ENCODE measurements around the gene PHB1. TPM values are rescaled to one million over a fixed set of nuclear protein-coding genes. Genes with fewer than 3 reads are reported as not detected.

PHB1 gene
- total and polyA plus RNA-seq, 2 experiments from 2014 or later: 194 to 211 TPM

DNA sequence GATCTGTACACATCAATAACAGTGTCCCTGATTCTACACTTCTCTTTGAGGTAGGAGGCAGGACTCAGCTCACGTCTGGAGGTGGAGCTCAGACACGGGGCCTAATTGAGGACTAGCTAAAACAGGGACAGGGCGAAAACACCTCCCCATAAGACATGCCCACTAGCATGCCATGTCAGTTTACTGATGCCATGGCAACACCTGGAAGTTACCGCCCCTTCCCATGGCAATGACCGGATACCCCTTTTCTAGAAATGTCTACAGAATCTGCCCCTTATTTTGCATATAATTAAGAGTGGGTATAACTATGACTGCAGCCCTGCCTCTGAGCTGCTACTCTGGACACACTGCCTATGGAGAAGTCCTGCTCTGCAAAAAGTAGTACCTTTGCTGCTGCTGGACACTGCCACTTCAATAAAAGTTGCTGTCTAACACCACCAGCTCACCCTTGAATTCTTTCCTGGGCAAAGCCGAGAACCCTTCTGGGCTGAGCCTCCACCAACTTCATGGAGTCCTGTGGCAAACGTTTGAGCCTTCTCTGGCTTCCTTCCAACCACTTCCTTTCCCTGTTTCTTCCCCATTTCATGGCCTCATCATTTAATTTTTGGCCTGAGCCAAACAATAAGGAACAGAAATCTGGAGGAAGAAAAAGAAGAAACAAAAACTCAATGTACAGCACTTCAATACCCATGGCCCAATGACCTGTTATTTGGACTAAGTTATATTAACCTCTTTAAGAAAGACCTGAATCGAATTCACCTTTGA lies 21.0 kb downstream of the PHB1 start:
- Mint-ChIP-seq H3K4me3 (no peak overlapping the region), H3K4me1 (peaks cover 2% of the 10 kb centered on the region; the same call in 2 of the 3 replicates), H3K9me3 (no peaks in the 10 kb centered on the region), H3K36me3 (ENCODE audit: low read depth) (no peaks in the 10 kb centered on the region), H3K27ac (no peak overlapping the region), H3K27me3 (ENCODE audit: insufficient read depth, low read depth, poor library complexity) (peaks cover 9% of the 10 kb centered on the region)
- Histone ChIP-seq H4K20me1 (replicated peaks; ENCODE audit: insufficient read depth) (no peaks in the 10 kb centered on the region), H3K4me1 (ENCODE audit: insufficient read depth) (no peaks in the 10 kb centered on the region), H3K4me3 (no peak overlapping the region), H3K79me2 (replicated peaks; ENCODE audit: insufficient read depth) (no peaks in the 10 kb centered on the region), H3K9me2 (ENCODE audit: insufficient read depth) (no peaks in the 10 kb centered on the region), H2AFZ (peak overlapping the region; percentile 70), H3K4me2 (no peak overlapping the region), H3K27me3 (ENCODE audit: insufficient read depth) (no peaks in the 10 kb centered on the region), H3F3A (replicated peaks; ENCODE audit: low read depth) (no peaks in the 10 kb centered on the region), H3K27ac (ENCODE audit: low read depth) (no peak overlapping the region), H3K36me3 (ENCODE audit: insufficient read depth) (no peaks in the 10 kb centered on the region)
- ATAC-seq (no peak), DNase-seq (ENCODE audit: low spot score) (no peak)
- TF ChIP-seq ZNF331 (CRISPR knock-in tag; IDR thresholded peaks at IDR 0.05; ENCODE audit: low read depth): no peak
- no peak for TF ChIP-seq POLR2AphosphoS5 (IDR thresholded peaks at IDR 0.05; ENCODE audit: low read depth)
- no peak for TF ChIP-seq STAT1 (IDR thresholded peaks at IDR 0.05; ENCODE audit: unreplicated experiment)
- TF ChIP-seq, protein P1, sequence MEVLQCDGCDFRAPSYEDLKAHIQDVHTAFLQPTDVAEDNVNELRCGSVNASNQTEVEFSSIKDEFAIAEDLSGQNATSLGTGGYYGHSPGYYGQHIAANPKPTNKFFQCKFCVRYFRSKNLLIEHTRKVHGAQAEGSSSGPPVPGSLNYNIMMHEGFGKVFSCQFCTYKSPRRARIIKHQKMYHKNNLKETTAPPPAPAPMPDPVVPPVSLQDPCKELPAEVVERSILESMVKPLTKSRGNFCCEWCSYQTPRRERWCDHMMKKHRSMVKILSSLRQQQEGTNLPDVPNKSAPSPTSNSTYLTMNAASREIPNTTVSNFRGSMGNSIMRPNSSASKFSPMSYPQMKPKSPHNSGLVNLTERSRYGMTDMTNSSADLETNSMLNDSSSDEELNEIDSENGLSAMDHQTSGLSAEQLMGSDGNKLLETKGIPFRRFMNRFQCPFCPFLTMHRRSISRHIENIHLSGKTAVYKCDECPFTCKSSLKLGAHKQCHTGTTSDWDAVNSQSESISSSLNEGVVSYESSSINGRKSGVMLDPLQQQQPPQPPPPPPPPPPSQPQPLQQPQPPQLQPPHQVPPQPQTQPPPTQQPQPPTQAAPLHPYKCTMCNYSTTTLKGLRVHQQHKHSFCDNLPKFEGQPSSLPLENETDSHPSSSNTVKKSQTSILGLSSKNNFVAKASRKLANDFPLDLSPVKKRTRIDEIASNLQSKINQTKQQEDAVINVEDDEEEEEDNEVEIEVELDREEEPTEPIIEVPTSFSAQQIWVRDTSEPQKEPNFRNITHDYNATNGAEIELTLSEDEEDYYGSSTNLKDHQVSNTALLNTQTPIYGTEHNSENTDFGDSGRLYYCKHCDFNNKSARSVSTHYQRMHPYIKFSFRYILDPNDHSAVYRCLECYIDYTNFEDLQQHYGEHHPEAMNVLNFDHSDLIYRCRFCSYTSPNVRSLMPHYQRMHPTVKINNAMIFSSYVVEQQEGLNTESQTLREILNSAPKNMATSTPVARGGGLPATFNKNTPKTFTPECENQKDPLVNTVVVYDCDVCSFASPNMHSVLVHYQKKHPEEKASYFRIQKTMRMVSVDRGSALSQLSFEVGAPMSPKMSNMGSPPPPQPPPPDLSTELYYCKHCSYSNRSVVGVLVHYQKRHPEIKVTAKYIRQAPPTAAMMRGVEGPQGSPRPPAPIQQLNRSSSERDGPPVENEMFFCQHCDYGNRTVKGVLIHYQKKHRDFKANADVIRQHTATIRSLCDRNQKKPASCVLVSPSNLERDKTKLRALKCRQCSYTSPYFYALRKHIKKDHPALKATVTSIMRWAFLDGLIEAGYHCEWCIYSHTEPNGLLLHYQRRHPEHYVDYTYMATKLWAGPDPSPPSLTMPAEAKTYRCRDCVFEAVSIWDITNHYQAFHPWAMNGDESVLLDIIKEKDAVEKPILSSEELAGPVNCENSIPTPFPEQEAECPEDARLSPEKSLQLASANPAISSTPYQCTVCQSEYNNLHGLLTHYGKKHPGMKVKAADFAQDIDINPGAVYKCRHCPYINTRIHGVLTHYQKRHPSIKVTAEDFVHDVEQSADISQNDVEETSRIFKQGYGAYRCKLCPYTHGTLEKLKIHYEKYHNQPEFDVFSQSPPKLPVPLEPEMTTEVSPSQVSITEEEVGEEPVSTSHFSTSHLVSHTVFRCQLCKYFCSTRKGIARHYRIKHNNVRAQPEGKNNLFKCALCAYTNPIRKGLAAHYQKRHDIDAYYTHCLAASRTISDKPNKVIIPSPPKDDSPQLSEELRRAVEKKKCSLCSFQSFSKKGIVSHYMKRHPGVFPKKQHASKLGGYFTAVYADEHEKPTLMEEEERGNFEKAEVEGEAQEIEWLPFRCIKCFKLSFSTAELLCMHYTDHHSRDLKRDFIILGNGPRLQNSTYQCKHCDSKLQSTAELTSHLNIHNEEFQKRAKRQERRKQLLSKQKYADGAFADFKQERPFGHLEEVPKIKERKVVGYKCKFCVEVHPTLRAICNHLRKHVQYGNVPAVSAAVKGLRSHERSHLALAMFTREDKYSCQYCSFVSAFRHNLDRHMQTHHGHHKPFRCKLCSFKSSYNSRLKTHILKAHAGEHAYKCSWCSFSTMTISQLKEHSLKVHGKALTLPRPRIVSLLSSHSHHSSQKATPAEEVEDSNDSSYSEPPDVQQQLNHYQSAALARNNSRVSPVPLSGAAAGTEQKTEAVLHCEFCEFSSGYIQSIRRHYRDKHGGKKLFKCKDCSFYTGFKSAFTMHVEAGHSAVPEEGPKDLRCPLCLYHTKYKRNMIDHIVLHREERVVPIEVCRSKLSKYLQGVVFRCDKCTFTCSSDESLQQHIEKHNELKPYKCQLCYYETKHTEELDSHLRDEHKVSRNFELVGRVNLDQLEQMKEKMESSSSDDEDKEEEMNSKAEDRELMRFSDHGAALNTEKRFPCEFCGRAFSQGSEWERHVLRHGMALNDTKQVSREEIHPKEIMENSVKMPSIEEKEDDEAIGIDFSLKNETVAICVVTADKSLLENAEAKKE (CRISPR knock-in tag; IDR thresholded peaks at IDR 0.05): no peak
- TF ChIP-seq JUNB (IDR thresholded peaks at IDR 0.05; ENCODE audit: unreplicated experiment): no peak
- TF ChIP-seq NANOG (IDR thresholded peaks at IDR 0.05; ENCODE audit: borderline replicate concordance): no peak
- TF ChIP-seq CREB1 (CRISPR knock-in tag; IDR thresholded peaks at IDR 0.05; ENCODE audit: low read depth): no peak
- TF ChIP-seq EZH2 (IDR thresholded peaks at IDR 0.05; ENCODE audit: low read depth, unreplicated experiment): no peak
- TF ChIP-seq, protein P2, sequence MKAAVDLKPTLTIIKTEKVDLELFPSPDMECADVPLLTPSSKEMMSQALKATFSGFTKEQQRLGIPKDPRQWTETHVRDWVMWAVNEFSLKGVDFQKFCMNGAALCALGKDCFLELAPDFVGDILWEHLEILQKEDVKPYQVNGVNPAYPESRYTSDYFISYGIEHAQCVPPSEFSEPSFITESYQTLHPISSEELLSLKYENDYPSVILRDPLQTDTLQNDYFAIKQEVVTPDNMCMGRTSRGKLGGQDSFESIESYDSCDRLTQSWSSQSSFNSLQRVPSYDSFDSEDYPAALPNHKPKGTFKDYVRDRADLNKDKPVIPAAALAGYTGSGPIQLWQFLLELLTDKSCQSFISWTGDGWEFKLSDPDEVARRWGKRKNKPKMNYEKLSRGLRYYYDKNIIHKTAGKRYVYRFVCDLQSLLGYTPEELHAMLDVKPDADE (IDR thresholded peaks at IDR 0.05): no peak
- TF ChIP-seq ZNF114 (CRISPR knock-in tag; IDR thresholded peaks at IDR 0.05): no peak
- TF ChIP-seq, protein P3, sequence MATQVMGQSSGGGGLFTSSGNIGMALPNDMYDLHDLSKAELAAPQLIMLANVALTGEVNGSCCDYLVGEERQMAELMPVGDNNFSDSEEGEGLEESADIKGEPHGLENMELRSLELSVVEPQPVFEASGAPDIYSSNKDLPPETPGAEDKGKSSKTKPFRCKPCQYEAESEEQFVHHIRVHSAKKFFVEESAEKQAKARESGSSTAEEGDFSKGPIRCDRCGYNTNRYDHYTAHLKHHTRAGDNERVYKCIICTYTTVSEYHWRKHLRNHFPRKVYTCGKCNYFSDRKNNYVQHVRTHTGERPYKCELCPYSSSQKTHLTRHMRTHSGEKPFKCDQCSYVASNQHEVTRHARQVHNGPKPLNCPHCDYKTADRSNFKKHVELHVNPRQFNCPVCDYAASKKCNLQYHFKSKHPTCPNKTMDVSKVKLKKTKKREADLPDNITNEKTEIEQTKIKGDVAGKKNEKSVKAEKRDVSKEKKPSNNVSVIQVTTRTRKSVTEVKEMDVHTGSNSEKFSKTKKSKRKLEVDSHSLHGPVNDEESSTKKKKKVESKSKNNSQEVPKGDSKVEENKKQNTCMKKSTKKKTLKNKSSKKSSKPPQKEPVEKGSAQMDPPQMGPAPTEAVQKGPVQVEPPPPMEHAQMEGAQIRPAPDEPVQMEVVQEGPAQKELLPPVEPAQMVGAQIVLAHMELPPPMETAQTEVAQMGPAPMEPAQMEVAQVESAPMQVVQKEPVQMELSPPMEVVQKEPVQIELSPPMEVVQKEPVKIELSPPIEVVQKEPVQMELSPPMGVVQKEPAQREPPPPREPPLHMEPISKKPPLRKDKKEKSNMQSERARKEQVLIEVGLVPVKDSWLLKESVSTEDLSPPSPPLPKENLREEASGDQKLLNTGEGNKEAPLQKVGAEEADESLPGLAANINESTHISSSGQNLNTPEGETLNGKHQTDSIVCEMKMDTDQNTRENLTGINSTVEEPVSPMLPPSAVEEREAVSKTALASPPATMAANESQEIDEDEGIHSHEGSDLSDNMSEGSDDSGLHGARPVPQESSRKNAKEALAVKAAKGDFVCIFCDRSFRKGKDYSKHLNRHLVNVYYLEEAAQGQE (IDR thresholded peaks at IDR 0.05; ENCODE audit: unreplicated experiment): no peak
- no peak for TF ChIP-seq EZH2phosphoT487 (IDR thresholded peaks at IDR 0.05; ENCODE audit: unreplicated experiment)
- TF ChIP-seq, protein P4, sequence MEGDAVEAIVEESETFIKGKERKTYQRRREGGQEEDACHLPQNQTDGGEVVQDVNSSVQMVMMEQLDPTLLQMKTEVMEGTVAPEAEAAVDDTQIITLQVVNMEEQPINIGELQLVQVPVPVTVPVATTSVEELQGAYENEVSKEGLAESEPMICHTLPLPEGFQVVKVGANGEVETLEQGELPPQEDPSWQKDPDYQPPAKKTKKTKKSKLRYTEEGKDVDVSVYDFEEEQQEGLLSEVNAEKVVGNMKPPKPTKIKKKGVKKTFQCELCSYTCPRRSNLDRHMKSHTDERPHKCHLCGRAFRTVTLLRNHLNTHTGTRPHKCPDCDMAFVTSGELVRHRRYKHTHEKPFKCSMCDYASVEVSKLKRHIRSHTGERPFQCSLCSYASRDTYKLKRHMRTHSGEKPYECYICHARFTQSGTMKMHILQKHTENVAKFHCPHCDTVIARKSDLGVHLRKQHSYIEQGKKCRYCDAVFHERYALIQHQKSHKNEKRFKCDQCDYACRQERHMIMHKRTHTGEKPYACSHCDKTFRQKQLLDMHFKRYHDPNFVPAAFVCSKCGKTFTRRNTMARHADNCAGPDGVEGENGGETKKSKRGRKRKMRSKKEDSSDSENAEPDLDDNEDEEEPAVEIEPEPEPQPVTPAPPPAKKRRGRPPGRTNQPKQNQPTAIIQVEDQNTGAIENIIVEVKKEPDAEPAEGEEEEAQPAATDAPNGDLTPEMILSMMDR (conservative IDR thresholded peaks at IDR 0.05; ENCODE audit: low read depth in 2 of 2): no peak

Measured in GM23338 (cell line).